Ishikawa (cell line): ENCODE measurements around the gene ABHD12B.

ENCODE experiments used
- CEBPB ChIP-seq: IDR thresholded peaks from 2 replicates; pipeline ENCODE4 v1.6.1; 2012
- CREB1 ChIP-seq: IDR thresholded peaks from 2 replicates; pipeline ENCODE4 v1.6.1; 2012; ENCODE audit warnings: low read depth
- EGR1 ChIP-seq: IDR thresholded peaks from 2 replicates; pipeline ENCODE4 v1.6.1; 2012
- EP300 ChIP-seq: IDR thresholded peaks from 2 replicates; pipeline ENCODE4 v1.6.1; 2012; ENCODE audit warnings: borderline replicate concordance
- FOXM1 ChIP-seq: IDR thresholded peaks from 2 replicates; pipeline ENCODE4 v1.6.1; 2012; ENCODE audit warnings: low read depth, borderline replicate concordance
- NFIC ChIP-seq: IDR thresholded peaks from 2 replicates; pipeline ENCODE4 v1.6.1; 2012
- RAD21 ChIP-seq: IDR thresholded peaks from 2 replicates; pipeline ENCODE4 v1.6.1; 2012; ENCODE audit warnings: low read depth
- REST ChIP-seq: IDR thresholded peaks from 2 replicates; pipeline ENCODE4 v1.6.1; 2012; ENCODE audit warnings: low read depth, mild to moderate bottlenecking
- TAF1 ChIP-seq: IDR thresholded peaks from 2 replicates; pipeline ENCODE4 v1.6.1; 2012; ENCODE audit warnings: low read depth, mild to moderate bottlenecking
- TCF12 ChIP-seq: IDR thresholded peaks from 2 replicates; pipeline ENCODE4 v1.6.1; 2012; ENCODE audit warnings: low read depth
- TEAD4 ChIP-seq: IDR thresholded peaks from 2 replicates; pipeline ENCODE4 v1.6.1; 2012
- USF1 ChIP-seq: IDR thresholded peaks from 2 replicates; pipeline ENCODE4 v1.6.1; 2012
- YY1 ChIP-seq: IDR thresholded peaks from 2 replicates; pipeline ENCODE4 v1.6.1; 2012; ENCODE audit warnings: low read depth
- ZBTB7A ChIP-seq: IDR thresholded peaks from 2 replicates; pipeline ENCODE4 v1.6.1; 2012; ENCODE audit warnings: low read depth
- TF ChIP-seq, protein P1 (sequence below): IDR thresholded peaks from 2 replicates; pipeline ENCODE4 v1.6.1; 2012

The ABHD12B gene

GRCh38 chr14:50941151-50941550 is 69.3 kb downstream of the ABHD12B start:
- TF ChIP-seq NFIC (no peak), RAD21 (no peak)

DNA sequence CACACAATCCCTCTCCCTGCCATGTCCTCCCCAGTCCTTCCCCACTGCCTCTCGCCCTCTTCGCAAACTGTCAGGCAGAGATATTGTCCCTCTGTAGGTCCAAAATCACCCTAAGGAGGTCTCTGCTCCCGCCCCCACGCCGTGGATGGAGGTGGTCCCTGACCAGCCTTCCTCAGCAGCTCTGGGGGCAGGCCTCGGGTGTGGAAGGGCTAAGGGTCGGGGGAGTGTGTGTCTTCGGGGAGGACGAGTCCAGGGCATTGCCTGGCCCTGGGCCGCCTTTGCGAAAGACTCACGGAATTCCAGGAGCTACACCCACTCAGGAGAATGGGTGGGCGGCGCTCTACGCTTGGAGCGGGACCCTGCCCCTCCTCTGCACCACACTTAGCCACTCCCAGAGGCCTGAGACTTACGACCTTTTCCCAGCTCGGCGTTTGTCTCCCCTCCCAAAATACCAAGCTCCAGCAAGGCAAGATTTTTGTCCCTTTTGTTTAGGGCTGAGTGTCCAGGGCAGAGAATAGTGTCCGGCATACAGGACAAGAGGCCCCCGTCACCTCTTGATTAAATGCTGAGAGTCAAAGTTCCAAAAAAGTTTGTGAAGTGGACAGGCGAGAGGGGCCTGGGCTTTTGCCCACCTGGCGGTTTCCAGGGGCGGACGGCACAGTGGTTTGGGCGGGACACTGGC is 71.5 kb downstream of the ABHD12B start:
- TF ChIP-seq TCF12 (no peak), EGR1 (peak; percentile 43; the same call in 1 of the 2 replicates), TEAD4 (0 out of 2 replicates have a peak, but pooled peaks have one; percentile 9), RAD21 (no peak), USF1 (no peak), YY1 (no peak), ZBTB7A (no peak; the same call in 1 of the 2 replicates), CEBPB (no peak), CREB1 (no peak), REST (no peak), EP300 (no peak)

DNA sequence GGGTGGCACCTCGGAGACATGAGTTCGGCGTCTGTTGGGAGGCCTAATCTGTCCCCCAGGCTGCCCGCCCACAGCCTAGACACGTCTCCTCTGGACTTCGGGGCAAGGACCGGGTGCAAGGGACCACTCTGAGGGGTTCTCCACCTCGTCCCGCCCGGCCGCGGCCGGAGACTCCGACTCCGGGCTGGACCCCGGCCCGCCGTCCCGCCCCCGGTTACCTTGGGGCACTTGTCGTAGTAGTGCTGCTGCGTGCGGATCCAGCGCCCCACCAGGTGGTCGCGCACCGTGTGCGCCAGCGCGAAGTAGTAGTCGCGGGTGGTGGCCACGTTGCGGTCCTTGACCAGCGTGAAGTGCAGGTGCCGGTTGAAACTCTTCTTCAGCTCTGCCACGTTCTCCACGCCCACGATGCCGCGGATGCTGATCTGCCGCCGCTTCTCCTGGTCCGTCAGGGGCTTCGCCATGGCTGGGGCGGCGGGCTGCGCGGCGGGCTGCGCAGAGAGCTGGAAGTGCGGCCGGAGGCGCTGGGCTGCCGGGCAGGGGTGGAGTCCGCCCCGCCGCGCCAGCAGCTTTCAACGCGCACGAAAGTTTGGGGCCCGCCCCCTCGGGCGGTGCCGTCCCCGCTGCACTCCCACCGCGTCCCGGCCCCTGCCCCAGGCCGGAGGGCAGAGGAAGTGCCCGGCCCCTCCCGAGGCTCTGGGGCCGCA is 72.2 kb downstream of the ABHD12B start, which contains the start of gene PYGL:
Gene PYGL, minus strand, starts transcription at position 541 of the 704 bp plus-strand sequence. Its CDS starts 80 bp downstream, at position 461.
- TF ChIP-seq ZBTB7A (peak; percentile 42; the same call in 1 of the 2 replicates), TCF12 (no peak), CEBPB (no peak), EP300 (0 out of 2 replicates have a peak, but pooled peaks have one; percentile 9), EGR1 (no peak), USF1 (0 out of 2 replicates have a peak, but pooled peaks have one; percentile 5), CREB1 (no peak), TAF1 (peak; percentile 51; the same call in 1 of the 2 replicates), NFIC (no peak), TEAD4 (no peak), RAD21 (no peak), REST (no peak), YY1 (peak; percentile 61; the same call in 1 of the 2 replicates)
- TF ChIP-seq, protein P1, sequence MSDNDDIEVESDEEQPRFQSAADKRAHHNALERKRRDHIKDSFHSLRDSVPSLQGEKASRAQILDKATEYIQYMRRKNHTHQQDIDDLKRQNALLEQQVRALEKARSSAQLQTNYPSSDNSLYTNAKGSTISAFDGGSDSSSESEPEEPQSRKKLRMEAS = peak; percentile 78

GRCh38 chr14:50944647-50945413 is 73.0 kb downstream of the ABHD12B start:
- TF ChIP-seq NFIC = peak; percentile 46; the same call in 1 of the 2 replicates
- no peak for TF ChIP-seq FOXM1

DNA sequence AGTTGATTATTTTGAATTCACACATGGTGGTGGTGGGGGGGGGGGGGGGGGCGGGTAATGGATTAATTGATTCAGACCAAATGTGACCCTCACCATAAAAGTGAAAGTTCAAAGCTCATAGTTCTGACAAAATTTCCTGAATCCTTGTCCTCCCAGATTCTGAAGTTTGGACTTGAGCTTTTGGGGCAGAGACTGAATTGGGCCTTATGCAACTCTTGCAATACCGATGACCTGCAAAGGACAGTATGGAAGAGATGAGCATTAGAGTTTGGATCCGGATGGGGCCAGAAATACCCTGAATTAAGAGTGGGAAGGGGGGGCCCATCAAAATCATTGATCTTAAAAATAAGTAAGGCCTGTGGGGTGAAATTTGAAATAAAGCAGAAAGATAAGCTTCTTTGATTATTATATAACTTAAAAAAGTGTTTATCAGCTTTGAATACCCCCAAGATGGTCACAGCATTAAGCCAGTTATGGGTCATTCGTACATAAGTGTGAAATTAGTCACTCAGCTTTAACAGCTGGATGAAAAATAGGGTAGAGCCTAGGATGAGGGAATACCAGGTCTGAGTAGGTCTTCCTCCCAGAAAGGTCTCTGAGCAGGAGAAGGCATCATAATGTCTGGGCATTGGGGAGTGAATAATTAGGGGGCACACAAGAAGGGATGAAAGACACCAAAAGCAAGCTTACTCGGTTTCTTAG is 74.5 kb downstream of the ABHD12B start:
- TF ChIP-seq USF1 (no peak), CREB1 (no peak), YY1 (no peak), FOXM1 (no peak)
- TF ChIP-seq, protein P1 = no peak
